Thymus (tissue), 11 donors: ENCODE data around the gene U2AF2. TPM values are rescaled to one million over a fixed set of nuclear protein-coding genes. Genes with fewer than 3 reads are reported as not detected.

Experiments
- DNase-seq, 9 donors: peaks; one replicate each; pipeline ENCODE4 v3.0.0-alpha.2; 2013; ENCODE audit warnings: low spot score in 9 of 9, low read depth in 6 of 9, missing footprints in 1 of 9
- H3K27ac ChIP-seq, 2 donors: one replicate each; pipeline ENCODE4 v1.5.1; 2013; ENCODE audit warnings: control low read depth in 1 of 2, low read depth in 1 of 2, low read length in 1 of 2, mild to moderate bottlenecking in 1 of 2, moderate library complexity in 1 of 2
- H3K27me3 ChIP-seq, 2 donors: one replicate each; pipeline ENCODE4 v1.5.1; 2013; ENCODE audit warnings: low read length in 1 of 2; ENCODE audit not compliant: control insufficient read depth in 2 of 2, insufficient read depth in 1 of 2
- H3K36me3 ChIP-seq, 2 donors: one replicate each; pipeline ENCODE4 v1.5.1; 2013; ENCODE audit warnings: low read length in 1 of 2, mild to moderate bottlenecking in 1 of 2, moderate library complexity in 1 of 2; ENCODE audit not compliant: control insufficient read depth in 2 of 2, insufficient read depth in 2 of 2
- H3K4me1 ChIP-seq, 2 donors: one replicate each; pipeline ENCODE4 v1.5.1; 2013; ENCODE audit warnings: low read length in 2 of 2; ENCODE audit not compliant: control insufficient read depth in 2 of 2, insufficient read depth in 2 of 2
- H3K4me3 ChIP-seq, 2 donors: one replicate each; pipeline ENCODE4 v1.5.1; 2013; ENCODE audit warnings: low read length in 2 of 2, control low read depth in 1 of 2, mild to moderate bottlenecking in 1 of 2
- H3K9me3 ChIP-seq, 2 donors: one replicate each; pipeline ENCODE4 v1.5.1; 2013; ENCODE audit warnings: low read length in 1 of 2, mild to moderate bottlenecking in 1 of 2; ENCODE audit not compliant: control insufficient read depth in 2 of 2, insufficient read depth in 1 of 2
- WGBS: extraction: QIAGEN DNeasy Blood & Tissue Kit; methylation state at CpG from one replicate; pipeline ENCODE4 v1.1.7; 2013; 5-methylcytosine and 5-hydroxymethylcytosine counted together
- polyA plus RNA-seq: library from polyadenylated mRNA; stranded (reverse); fragments of 200-250 nt; gene quantifications from one replicate; pipeline ENCODE4 v1.2.3, GENCODE V29; 2013
- total RNA-seq: library from RNA; stranded (reverse); fragments of 120-200 nt; gene quantifications from one replicate; pipeline ENCODE4 v1.2.4, GENCODE V29; 2013
- donor health status: healthy.

Gene U2AF2
- total and polyA plus RNA-seq, 2 donors = 123 to 137 TPM

DNA sequence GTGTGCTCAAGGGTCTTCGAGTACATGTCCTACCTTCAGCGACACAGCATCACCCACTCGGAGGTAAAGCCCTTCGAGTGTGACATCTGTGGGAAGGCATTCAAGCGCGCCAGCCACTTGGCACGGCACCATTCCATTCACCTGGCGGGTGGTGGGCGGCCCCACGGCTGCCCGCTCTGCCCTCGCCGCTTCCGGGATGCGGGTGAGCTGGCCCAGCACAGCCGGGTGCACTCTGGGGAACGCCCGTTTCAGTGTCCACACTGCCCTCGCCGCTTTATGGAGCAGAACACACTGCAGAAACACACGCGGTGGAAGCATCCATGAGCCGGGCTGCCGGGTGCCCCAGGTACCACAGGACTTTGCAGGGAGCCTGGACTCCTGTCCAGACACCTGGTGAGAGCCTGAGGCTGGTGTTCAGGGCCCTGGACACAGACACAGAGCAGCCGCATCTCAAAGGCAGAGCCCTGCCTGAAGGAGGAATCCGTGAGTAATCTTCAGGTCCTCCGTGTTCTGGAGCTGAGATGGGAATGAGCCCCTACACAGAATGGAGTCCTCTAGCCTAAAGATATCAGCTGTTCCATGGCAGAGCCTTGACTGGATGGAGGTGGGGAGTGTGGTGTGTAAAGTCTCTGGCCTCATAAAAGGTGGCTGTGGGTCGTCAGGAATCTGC lies 9.9 kb upstream of the U2AF2 start:
- no peak overlapping the region for H3K4me3 ChIP-seq
- peaks cover 0 to 11% of the 10 kb centered on the region in 2 donors for H3K9me3 ChIP-seq
- no peak overlapping the region for H3K27ac ChIP-seq
- DNase-seq = no peak
- 96% methylated on average over 28 of the region's 28 CpGs for WGBS
- peaks cover 11 to 12% of the 10 kb centered on the region in 2 donors for H3K36me3 ChIP-seq
- H3K4me1 ChIP-seq = peaks cover 33 to 63% of the 10 kb centered on the region in 2 donors
- H3K27me3 ChIP-seq = peaks cover 0 to 16% of the 10 kb centered on the region in 2 donors

DNA sequence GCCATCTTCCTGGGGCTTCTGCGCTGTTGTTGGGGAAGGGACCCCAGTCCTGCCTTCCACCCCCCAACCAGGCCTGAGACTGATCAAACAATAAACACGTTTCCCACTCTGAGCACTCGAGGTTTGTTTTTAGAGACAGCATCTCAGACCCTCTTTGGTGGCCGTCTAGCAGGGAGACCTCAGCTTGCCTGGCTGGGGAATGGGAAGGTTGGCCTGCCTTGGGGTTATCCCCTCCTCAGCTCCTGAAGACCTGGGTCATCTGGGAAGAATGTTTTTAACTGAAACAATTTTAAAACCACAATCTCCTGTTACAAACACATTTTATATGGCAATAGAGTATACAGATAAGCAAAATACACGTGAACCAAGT lies 9.3 kb upstream of the U2AF2 start:
- Histone ChIP-seq H3K36me3 (peaks cover 11 to 12% of the 10 kb centered on the region in 2 donors), H3K4me3 (no peak overlapping the region), H3K27me3 (peaks cover 0 to 16% of the 10 kb centered on the region in 2 donors), H3K27ac (no peak overlapping the region), H3K4me1 (peaks cover 31 to 58% of the 10 kb centered on the region in 2 donors), H3K9me3 (peaks cover 0 to 6% of the 10 kb centered on the region in 2 donors)
- DNase-seq = no peak
- WGBS = 96% methylated on average over 5 of the region's 5 CpGs

DNA sequence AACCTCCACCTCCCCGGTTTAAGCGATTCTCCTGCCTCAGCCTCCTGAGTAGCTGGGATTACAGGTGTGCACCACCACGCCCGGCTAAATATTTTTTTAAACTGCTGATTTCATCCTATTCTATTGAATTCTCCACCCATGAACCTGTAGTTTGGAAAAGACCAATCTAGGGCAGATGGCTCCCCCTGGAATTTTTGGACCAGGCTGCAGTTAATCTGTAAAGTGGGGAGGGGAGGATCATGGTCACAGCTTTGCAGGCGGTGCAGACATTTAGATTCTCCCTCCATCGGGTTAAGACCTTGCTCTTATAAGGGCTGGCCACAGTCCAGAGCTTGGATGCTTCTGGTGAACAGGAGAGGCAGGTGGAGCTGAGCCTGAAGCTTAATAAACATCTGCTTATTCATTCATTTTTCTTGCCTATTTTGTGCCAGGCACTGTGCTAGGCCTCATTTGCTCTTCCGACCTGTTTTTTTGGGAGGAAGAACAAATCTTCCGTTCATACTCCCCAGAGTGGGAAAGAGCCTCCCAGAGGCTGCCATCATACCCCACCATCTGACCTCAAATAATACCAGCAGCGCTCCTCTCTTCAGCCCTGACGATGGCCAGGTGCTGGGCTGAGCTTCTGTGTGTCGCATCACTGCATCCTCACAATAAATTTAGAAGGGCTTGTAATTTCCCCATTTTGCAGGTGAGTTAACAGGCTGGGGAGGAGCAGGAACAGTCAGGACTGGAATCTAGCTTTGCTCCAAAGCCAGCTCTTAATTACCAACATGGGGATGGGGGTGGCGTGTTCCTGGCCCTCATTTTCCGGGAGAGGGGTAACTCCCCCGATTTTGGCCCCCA lies 7.7 kb upstream of the U2AF2 start:
- Histone ChIP-seq H3K27me3 (peaks cover 0 to 12% of the 10 kb centered on the region in 2 donors), H3K36me3 (peaks cover 12 to 13% of the 10 kb centered on the region in 2 donors), H3K27ac (peak overlapping the region; percentile 49 to 61), H3K4me1 (peaks cover 30 to 48% of the 10 kb centered on the region in 2 donors), H3K9me3 (peaks cover 0 to 4% of the 10 kb centered on the region in 2 donors), H3K4me3 (peak overlapping the region; percentile 57 to 73)
- DNase-seq = no peak
- 63% methylated on average over 14 of the region's 14 CpGs for WGBS

DNA sequence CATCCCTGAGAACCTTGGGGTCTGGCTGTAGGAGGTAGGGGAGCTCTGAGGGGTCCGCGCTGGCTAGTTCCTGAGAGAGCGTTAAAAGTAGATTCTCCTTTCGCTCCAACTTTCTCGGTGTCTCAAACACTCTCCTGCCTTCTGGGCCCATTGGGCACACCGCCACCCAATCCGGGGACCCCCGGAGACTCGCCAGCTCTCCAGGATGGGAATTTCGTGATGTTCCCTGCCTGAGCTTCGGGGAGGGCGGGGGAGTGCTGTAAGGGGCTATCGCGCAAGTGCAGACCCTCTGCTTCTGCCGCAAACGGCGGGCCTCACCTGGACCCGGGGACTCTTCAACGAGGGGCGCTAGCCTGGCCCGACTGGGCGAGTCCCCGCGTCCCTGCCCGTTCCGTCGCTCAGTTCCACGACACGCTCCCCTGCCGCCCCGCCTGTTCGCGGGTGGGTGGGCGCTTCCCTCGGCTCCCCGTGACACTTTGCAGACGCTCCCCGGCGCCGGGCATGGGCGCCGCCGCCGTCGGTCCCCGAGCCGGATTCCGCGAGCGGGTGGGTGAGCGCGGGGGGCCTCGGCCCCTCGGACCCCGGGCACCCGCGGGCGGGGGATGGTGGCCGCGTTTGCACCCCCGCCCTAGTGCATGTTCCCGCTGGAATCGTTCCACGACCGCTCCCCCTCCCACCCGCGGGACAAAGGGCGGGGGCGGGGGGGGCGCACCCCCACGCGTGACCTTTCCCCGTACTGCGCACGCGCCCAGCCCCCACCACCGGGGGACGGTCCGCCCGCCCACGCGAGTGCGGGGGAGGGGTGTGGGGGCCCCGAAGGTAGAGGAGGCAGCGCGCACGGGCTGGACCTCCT lies 6.9 kb upstream of the U2AF2 start, which contains the start of gene CCDC106:
Gene CCDC106 (plus strand): TSS at position 481 of the 853 bp plus-strand sequence. CDS start 835 bp downstream, outside the sequence.
- Histone ChIP-seq H3K36me3 (peaks cover 12 to 14% of the 10 kb centered on the region in 2 donors), H3K27ac (peak within 1 kb of the TSS; percentile 62 to 73), H3K27me3 (peaks cover 0 to 3% of the 10 kb centered on the region in 2 donors), H3K4me1 (peaks cover 22 to 42% of the 10 kb centered on the region in 2 donors), H3K4me3 (peak within 1 kb of the TSS; percentile 57 to 73), H3K9me3 (peaks cover 0 to 4% of the 10 kb centered on the region in 2 donors)
- peak in 2 of 9 donors; percentile 60 to 82 for DNase-seq
- 1% methylated on average over 87 of the region's 87 CpGs for WGBS

DNA sequence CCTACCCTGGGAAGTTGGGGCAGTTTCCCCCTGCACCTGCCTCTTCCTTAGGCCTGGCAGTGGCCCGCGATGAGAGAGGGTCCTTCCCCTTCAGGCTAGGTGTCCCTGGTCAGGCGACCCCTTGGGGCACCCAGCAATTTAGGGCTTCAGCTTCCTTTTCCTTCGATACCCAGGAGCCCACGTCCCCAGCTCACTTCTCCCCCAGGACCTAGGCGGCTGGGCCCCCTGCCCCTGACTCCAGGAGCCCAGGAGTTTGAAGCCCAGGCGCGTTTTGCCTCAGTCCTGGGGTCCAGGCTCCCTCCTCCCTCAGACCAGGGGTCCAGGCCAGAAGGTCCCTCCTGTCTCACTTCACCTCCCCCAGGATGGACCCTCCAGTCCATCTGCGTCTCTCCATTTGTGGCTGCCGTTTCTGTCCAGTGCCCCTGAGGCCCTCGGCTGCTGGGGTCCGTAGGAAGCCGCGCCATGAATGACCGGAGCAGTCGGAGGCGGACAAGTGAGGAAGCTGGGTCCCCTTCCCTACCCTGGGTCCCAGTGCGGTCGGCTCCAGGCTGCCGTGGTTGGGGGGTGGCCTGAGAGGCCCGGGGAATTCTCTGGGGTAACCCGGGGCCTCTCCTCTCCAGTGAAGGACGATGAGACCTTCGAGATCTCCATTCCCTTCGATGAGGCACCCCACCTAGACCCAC lies 6.1 kb upstream of the U2AF2 start:
- Histone ChIP-seq H3K4me1 (peaks cover 19 to 41% of the 10 kb centered on the region in 2 donors), H3K9me3 (no peaks in the 10 kb centered on the region), H3K27ac (peak overlapping the region in 1 of 2 donors; percentile 62), H3K4me3 (peak overlapping the region; percentile 57 to 73), H3K36me3 (peaks cover 12 to 14% of the 10 kb centered on the region in 2 donors), H3K27me3 (no peaks in the 10 kb centered on the region)
- WGBS = 43% methylated on average over 25 of the region's 25 CpGs
- no peak for DNase-seq

DNA sequence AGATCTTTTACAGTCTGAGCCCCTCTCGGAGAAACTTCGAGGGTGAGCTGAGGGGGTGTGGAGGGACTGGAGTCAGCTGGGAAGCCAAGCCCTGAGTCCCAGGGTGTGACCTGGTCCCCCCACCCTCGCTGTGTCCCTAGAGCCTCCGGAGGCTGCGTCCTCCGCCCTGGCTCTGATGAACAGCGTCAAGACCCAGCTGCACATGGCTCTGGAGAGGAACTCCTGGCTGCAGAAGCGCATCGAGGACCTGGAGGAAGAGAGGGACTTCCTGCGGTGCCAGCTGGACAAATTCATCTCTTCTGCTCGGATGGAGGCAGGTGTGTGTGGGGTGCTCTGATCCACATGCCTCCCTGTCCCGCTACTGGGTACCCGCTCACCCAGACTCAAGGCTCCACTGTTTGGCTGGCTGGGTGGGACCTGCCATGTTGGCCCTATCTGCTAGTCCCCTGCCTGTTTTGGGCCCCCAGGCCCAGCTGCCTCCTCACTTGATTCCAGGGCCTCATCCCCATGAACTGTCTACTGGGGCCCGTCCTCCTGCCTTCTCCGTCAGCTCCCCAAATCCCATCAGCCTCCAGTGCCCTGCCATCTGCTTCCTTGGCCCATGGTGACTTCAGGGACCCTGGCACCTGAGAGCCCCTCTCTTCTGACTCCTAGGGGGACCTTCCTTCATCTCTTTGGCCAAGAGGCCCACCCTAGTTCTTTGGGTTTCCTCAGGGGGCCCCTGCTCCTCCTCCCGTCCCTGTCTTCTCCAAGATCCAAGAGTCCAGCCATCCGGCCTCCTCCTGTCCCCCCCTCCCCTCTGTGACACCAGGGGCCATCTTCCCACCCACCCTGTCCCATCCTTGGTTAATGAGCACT lies 5.3 kb upstream of the U2AF2 start:
- no peak for DNase-seq
- Histone ChIP-seq H3K27ac (no peak overlapping the region), H3K27me3 (no peaks in the 10 kb centered on the region), H3K4me3 (no peak overlapping the region), H3K36me3 (peaks cover 12 to 14% of the 10 kb centered on the region in 2 donors), H3K4me1 (peaks cover 13 to 35% of the 10 kb centered on the region in 2 donors), H3K9me3 (no peaks in the 10 kb centered on the region)
- 90% methylated on average over 17 of the region's 17 CpGs for WGBS

DNA sequence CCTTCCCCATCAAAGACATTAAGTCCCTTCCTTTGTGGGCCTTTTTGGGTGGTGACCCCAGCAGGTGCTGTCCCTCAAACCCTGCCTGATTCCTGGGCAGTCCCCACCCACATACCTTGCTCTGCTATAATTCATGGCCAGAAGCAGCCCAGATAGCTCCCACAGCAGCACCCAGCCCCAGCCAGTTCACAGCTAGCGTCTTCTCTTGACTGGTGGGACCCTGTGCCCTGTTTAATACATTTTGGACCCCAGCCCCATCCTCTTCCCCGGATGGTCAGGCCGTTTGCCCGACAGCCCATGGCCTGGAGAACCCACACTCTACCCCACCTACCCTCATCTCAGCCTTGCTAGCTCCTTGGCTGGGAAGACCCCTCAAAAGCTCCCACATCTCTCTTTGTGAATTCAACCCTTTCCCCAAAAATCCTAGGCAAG lies 4.7 kb upstream of the U2AF2 start:
- no peak overlapping the region for H3K4me3 ChIP-seq
- no peak for DNase-seq
- H3K27me3 ChIP-seq = no peaks in the 10 kb centered on the region
- H3K4me1 ChIP-seq = peaks cover 11 to 31% of the 10 kb centered on the region in 2 donors
- no peaks in the 10 kb centered on the region for H3K9me3 ChIP-seq
- 95% methylated on average over 4 of the region's 4 CpGs for WGBS
- no peak overlapping the region for H3K27ac ChIP-seq
- peaks cover 5 to 8% of the 10 kb centered on the region in 2 donors for H3K36me3 ChIP-seq
